ENCODE data around the gene NR3C2.

Gene NR3C2

DNA sequence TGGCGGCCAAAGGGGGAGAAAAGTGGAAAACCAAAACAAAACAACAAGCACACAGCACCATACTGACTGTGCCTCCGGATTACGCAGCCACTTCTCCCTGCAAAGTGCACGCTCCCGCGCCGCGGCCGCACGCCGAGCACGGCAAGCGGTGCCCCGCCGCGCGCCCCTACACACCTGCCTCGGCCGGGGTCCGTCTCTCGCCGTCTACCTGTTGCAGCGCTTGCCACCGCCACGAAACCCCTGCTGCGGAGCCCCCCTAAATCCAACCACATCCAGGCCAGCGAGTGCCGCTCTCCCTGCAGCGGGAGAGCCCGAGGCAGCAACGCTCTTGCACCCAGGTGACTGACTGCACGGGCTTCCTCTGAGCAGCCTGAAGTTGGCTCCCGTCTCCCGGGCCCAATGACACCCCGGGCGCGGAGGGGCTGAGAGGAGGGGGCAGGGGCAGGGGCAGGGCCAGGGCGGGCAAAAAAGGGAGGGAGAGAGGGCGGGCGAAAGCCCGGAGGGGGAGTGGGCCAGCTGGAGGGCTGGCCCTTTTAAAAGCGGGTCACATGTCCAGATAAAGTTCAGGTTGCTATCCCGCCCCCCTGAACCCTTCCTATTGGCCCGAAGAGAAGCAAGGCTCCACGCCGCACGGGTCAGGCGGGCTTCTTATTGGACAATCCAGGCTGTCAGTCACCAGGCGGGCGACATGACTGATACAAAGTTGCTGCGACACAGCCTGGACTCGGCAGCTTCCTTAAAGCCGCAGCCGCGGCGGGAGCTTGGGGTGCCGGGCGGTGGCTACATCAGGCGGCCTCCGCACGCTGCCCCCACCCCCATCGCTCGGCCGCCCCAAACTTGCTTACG is at the start of gene NR3C2:
NR3C2 (minus strand) TSS at position 429 of the 846 bp plus-strand sequence.
- DNase-seq (ENCODE audit: low read depth in 2 of 2, low spot score in 1 of 2) = peak; percentile 91 to 92

DNA sequence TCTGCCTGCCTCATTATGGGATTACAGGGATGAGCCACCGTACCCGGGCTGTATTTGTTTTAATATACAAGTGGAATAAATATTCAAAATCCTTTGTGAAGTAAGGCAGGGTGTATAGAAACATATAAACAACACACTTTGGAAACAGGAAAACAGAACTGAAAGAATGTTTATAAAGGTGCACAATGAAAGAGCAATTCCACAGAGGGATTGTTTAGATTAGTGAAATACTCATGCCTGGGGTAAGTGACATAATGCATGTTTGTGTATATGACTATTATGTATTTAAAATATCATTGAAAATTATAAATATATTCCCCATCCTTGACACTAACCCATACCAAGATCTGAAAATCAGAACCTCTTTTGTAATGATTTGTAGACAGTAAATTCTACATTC is 45.0 kb upstream of the NR3C2 start:
- DNase-seq (ENCODE audit: low read depth in 2 of 2, low spot score in 1 of 2) = no peak

DNA sequence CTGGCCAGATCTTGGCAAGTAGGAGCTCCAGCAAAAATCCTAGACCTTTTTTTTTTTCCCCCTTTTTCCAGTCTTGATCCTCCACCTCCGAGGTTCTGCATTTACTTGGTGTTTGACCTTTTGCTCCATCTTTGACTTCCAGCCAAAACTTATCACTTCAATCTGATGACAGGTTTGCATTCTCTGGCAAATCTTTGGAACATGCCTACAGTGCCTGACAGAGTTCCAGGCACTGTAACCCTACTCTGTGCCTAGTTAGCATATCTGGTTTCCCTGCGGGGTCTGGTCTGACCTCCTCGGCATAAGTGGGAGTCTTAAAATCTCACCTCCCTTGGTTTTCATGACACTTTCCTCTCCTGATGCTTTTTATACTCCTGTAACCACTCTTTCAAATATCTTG is 39.4 kb upstream of the NR3C2 start:
- no peak for DNase-seq (ENCODE audit: low read depth in 2 of 2, low spot score in 1 of 2)

DNA sequence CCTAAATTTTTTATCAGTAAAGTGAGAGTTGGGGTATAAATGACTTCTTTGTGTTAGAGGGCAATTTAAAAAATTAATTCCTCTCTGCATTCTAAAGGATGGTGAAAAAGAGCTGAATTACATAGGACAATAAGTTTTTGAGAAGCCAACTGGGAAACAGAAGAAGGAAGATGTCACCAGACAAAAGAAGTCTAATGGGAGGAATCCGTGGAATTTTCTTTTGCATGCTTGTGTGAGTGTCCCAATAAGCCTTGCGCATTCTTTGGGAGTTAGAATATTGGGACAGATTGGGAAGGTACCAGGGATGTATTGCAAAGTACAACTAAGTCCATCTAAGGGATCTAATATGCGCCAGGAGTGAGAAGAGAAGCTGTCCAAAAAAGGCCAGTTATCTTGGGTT is 35.1 kb upstream of the NR3C2 start:
- no peak for DNase-seq (ENCODE audit: low read depth in 2 of 2, low spot score in 1 of 2)

- DNase-seq (ENCODE audit: low read depth in 2 of 2, low spot score in 1 of 2) = no peak
These were observed 27.7 kb upstream of the NR3C2 start for GRCh38 chr4:148469938-148470337.

DNA sequence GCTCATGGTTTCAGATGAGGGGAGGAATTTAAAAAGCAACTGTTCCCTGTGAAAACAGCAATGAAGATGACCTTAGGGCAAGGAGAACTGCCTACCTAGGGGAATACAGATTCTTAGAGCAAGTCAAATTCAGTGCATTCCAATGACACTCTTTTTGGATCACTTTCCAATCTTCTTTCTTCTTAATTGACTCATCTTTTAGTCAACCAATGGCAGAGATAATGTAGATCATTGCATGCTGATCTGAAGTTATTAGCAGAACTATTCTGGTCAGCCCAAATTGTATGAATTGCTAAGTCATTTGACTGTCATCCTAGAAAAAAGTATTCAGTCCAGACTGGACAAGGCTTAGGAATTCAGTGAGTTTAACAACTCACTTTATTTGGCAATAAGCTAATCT is 12.6 kb upstream of the NR3C2 start:
- DNase-seq (ENCODE audit: low read depth in 2 of 2, low spot score in 1 of 2) = no peak

DNA sequence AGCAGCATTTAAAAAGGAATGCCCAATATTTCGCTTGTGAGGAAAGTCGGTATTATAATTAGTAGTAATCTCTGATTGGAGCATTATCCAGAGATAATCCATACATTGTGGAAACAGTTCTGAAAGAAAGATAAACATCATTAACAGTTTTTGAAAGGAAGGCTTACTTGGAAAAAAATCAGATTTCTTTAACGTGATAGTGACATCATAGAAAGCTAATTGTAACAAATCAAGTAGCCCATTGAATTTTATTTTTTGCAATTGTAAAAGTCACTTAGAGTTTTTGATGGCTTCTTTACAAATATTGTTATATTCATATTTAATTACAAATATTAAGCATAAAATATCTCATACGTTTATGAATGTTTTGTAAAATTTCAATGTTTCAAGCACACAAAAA is 11.6 kb upstream of the NR3C2 start:
- DNase-seq (ENCODE audit: low read depth in 2 of 2, low spot score in 1 of 2) = no peak

DNA sequence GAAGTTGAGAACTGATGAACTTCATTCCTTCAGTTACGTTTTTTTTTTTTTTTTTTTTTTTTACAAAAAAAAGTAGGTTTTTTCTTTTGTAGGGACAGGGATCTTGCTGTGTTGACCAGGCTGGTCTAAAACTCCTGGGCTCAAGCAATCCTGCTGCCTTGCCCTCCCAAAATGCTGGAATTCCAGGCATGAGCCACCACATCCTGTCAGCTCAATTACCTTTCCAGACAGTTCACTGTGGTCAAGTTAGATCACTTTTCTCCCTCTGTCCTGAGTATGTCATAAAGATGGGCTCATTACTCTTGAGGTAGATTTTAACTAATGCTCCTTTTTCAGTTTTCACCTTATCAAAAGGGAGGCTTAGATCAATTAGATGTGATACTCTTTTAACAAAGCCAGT is 10.8 kb upstream of the NR3C2 start:
- DNase-seq (ENCODE audit: low read depth in 2 of 2, low spot score in 1 of 2) = no peak

- DNase-seq (ENCODE audit: low read depth in 2 of 2, low spot score in 1 of 2) = no peak
These were observed 7.7 kb upstream of the NR3C2 start for GRCh38 chr4:148449921-148450320.

DNA sequence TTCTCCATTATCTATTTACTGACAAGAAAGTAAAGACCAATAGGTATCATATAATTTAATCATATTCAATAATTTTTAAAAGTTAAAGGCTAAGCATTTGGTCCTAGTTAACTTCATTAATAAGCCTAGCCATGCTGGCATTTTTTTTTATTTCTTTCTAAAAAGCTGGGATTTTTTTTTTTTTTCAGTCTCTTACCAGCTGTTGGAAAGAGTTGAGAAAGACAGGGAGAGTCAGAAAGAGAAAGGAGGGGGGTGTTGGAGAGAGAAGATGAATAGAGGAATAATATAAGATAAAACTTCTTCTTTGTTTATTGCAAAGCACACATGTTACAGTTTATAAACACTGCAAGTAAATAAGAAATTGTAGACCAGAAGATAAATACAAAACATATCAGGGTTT is 5.9 kb upstream of the NR3C2 start:
- no peak for DNase-seq (ENCODE audit: low read depth in 2 of 2, low spot score in 1 of 2)

DNA sequence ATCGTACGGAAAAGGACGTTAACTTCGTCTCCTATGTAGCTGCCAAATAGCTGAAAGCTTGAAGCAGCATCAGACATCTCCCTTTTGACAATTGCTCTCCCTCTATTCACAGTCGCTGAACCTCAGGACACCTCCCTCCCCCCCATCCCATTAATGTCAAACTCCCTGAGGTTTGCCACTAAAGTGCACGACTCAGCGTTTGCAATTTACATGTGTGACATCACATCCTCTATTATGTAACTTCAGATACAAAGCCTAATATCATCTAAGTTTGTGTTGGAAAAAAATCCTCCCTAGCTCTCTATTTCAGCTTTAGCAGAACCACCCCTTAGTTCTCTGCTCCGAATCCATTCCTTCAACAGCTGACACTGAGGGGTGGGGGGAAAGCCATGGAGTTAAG is 5.5 kb upstream of the NR3C2 start:
- no peak for DNase-seq (ENCODE audit: low read depth in 2 of 2, low spot score in 1 of 2)

DNA sequence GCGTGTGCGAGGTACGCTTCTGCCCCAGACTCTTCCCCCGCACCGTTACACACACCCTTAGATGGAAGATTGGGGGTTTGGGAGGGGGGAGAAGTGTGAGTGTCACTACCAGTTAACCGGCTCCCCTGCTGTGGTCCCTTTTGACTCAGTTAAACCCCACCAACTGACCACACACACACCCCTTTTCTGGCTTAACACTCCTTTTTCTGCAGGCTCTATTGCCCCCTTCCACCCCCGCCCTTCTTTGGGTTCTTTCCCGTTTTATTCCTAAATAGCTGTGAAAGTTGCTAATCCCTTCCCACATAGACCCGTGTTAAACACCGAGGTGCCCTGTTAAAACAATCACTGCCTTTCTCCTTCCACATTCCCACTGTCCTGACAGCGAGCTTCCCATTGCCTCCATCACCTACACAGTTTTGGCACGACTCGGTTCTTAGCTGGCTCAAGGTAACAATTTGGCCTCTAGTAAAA is 3.7 kb upstream of the NR3C2 start:
- no peak for DNase-seq (ENCODE audit: low read depth in 2 of 2, low spot score in 1 of 2)

GRCh38 chr4:148445071-148445859 is 3.1 kb upstream of the NR3C2 start:
- DNase-seq (ENCODE audit: low read depth in 2 of 2, low spot score in 1 of 2) = peak in 1 of 2 donors; percentile 61

DNA sequence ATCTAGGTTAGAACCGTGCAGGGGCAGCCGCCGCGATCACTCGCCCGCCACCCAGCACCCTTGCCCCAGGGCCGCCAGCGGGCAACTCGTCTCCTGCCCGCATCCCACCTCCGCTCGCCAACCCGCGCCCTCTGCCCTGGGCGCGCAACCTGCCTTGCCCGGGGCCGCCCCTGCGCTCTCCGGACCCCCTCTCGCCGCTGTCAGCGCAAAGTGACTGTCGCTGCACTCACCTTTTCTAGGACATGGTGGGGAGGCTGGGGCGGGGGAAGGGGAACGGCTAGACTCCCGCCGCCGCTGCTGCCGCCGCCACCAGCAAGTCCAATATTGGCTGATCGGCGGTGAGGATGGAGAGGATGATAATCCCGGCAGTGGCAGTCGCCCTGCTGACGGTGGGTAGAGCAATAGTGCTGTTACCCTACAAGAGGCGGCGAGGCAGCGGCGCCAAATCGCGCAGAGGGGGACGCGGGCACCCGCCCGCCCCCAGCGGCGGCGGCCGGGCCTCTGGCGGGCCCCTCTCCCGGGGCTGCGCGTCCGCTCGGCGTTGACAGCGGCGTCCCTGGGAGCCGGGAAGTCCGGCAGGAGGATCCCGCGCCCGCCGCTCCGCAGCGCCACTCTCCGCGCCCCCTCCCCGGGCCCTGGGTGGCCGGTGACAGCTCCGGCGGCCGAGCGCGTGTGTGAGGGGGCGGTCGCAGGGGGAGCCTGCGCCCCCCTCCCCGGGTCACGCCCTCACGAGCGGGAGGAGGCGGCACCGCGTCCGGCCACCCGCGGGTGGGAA is 2.3 kb upstream of the NR3C2 start:
- no peak for DNase-seq (ENCODE audit: low read depth in 2 of 2, low spot score in 1 of 2)

- DNase-seq (ENCODE audit: low read depth in 2 of 2, low spot score in 1 of 2) = no peak
These were observed 1.5 kb upstream of the NR3C2 start for GRCh38 chr4:148443512-148444295.

GRCh38 chr4:148442832-148443511 is 758 bp upstream of the NR3C2 start:
- no peak for DNase-seq (ENCODE audit: low read depth in 2 of 2, low spot score in 1 of 2)

- no peak for DNase-seq (ENCODE audit: low read depth in 2 of 2, low spot score in 1 of 2)
These were observed 609 bp downstream of the NR3C2 start for GRCh38 chr4:148441624-148441985.

DNA sequence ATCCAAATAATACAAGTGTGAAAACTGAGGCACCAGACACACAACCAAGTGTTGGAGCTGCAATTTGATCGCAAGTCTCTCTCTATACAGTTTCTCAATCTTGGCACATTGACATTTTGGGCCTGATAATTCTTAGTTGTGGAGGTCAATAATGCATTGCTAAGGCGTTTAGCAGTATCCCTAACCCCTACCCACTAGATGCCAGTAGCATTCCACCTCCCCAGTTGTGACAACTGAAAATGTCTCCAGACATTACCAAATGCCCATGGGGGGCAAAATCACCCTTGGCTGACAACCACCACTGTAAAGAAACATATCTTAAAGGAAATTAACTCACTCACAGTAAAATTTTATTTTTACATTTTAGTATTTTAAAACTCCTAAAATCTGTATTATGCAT is 4.2 kb downstream of the NR3C2 start:
- DNase-seq (ENCODE audit: low read depth in 2 of 2, low spot score in 1 of 2) = no peak

DNA sequence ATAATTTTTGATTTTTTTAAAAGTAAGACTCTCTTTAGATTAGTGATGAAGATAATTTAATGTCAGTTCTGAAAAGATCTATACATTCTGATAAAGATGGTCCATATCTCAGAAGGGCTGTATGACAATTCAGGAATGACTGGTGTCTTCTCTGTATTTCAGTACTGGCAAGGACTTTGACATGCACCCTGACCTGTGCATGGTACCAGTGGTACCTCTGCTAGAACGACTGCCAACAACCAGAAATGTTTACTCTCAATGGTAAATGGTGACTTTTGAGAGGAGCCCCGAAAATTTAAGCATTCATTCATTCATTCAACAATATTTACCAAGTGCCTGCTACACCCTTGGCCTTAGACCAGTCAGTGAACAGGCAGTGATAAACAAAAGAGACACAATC is 4.8 kb downstream of the NR3C2 start:
- DNase-seq (ENCODE audit: low read depth in 2 of 2, low spot score in 1 of 2) = no peak

DNA sequence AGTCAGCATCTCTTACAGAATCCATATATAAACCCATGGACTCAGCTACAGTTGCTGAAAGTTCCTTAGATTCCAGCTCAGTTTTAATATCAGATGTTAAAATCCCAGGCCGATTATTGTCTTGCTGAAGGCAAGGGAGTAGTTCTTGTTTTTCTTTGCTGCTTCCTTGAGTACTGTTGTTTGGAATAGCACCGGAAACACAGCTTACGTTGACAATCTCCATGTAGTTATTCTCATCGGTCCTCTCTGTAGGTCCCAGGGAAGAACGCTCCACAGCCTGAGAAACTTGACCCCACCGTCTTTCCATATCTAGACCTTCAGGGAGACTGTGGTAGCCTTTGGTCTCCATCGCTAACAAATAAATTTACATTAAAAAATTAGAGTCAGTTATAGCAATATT is 5.7 kb downstream of the NR3C2 start:
- DNase-seq (ENCODE audit: low read depth in 2 of 2, low spot score in 1 of 2) = no peak
